Type B pancreatic cell (in vitro differentiated cells): ENCODE results near the gene MEIOSIN. TPM values are rescaled to one million over a fixed set of nuclear protein-coding genes. Genes with fewer than 3 reads are reported as not detected.

Experiments
- DNase-seq: peaks from one replicate; pipeline ENCODE4 v3.0.0; 2021; ENCODE audit warnings: mixed read lengths; ENCODE audit not compliant: unreplicated experiment; ENCODE audit errors: extremely low spot score
- H3K27ac Mint-ChIP-seq: 2 replicates; pipeline ENCODE4 v1.8.0; 2021; ENCODE audit warnings: mild to moderate bottlenecking, mixed read lengths
- H3K27me3 Mint-ChIP-seq: 2 replicates; pipeline ENCODE4 v1.8.0; 2021; ENCODE audit warnings: mixed read lengths
- H3K36me3 Mint-ChIP-seq: 2 replicates; pipeline ENCODE4 v1.8.0; 2021; ENCODE audit warnings: mixed read lengths
- H3K4me1 Mint-ChIP-seq: one replicate; pipeline ENCODE4 v1.8.0; 2021; ENCODE audit warnings: mixed read lengths; ENCODE audit not compliant: unreplicated experiment
- H3K4me3 Mint-ChIP-seq: 2 replicates; pipeline ENCODE4 v1.8.0; 2021; ENCODE audit warnings: mild to moderate bottlenecking, mixed read lengths
- H3K9me3 Mint-ChIP-seq: 2 replicates; pipeline ENCODE4 v1.8.0; 2021; ENCODE audit warnings: mixed read lengths
- CTCF ChIP-seq: fragments of 200-600 bp; sonication (generic); conservative IDR thresholded peaks from 2 replicates; pipeline ENCODE4 v1.5.0; 2021; ENCODE audit warnings: antibody characterized with exemption, mild to moderate bottlenecking
- total RNA-seq: library from RNA; stranded (reverse); gene quantifications from 2 replicates; pipeline ENCODE4 v1.2.1, GENCODE V29; 2021; ENCODE audit warnings: low replicate concordance

Gene MEIOSIN
- total RNA-seq, 1 donor from 2014 or later, result not detected

GRCh38 chr19:45693106-45693788 lies 40.0 kb upstream of the MEIOSIN start:
- DNase-seq, result peak; percentile 87
- Mint-ChIP-seq H3K27ac (peak overlapping the region; percentile 98), H3K36me3 (peaks cover 8% of the 10 kb centered on the region), H3K27me3 (no peaks in the 10 kb centered on the region), H3K4me3 (peak overlapping the region; percentile 98), H3K4me1 (peaks cover 12% of the 10 kb centered on the region), H3K9me3 (no peaks in the 10 kb centered on the region)
- peak; percentile 94 for TF ChIP-seq CTCF

- peaks cover 8% of the 10 kb centered on the region for H3K36me3 Mint-ChIP-seq
- TF ChIP-seq CTCF, result no peak
- no peaks in the 10 kb centered on the region for H3K9me3 Mint-ChIP-seq
- no peaks in the 10 kb centered on the region for H3K4me1 Mint-ChIP-seq
- DNase-seq, result no peak
- no peak overlapping the region for H3K27ac Mint-ChIP-seq
- no peaks in the 10 kb centered on the region for H3K27me3 Mint-ChIP-seq
- no peak overlapping the region for H3K4me3 Mint-ChIP-seq
Measured at GRCh38 chr19:45701676-45702075, 31.6 kb upstream of the MEIOSIN start.

GRCh38 chr19:45705115-45705514 lies 28.1 kb upstream of the MEIOSIN start:
- no peak for TF ChIP-seq CTCF
- H3K27ac Mint-ChIP-seq, result no peak overlapping the region
- no peaks in the 10 kb centered on the region for H3K4me1 Mint-ChIP-seq
- H3K27me3 Mint-ChIP-seq, result no peaks in the 10 kb centered on the region
- no peak for DNase-seq
- H3K36me3 Mint-ChIP-seq, result peaks cover 3% of the 10 kb centered on the region
- H3K9me3 Mint-ChIP-seq, result no peaks in the 10 kb centered on the region
- no peak overlapping the region for H3K4me3 Mint-ChIP-seq

- DNase-seq, result no peak
- Mint-ChIP-seq H3K27ac (no peak overlapping the region), H3K27me3 (no peaks in the 10 kb centered on the region), H3K4me3 (no peak overlapping the region), H3K9me3 (no peaks in the 10 kb centered on the region), H3K4me1 (peaks cover 5% of the 10 kb centered on the region), H3K36me3 (peaks cover 8% of the 10 kb centered on the region)
- TF ChIP-seq CTCF, result no peak
Measured at GRCh38 chr19:45705710-45706415, 27.4 kb upstream of the MEIOSIN start.

GRCh38 chr19:45710356-45711130 lies 22.7 kb upstream of the MEIOSIN start:
- Mint-ChIP-seq H3K9me3 (no peaks in the 10 kb centered on the region), H3K36me3 (peaks cover 5% of the 10 kb centered on the region), H3K27ac (peak overlapping the region; percentile 43), H3K4me1 (peaks cover 11% of the 10 kb centered on the region), H3K4me3 (no peak overlapping the region), H3K27me3 (no peaks in the 10 kb centered on the region)
- no peak for TF ChIP-seq CTCF
- DNase-seq, result no peak
